ENCODE results near the gene SLC26A1.

SLC26A1 gene

GRCh38 chr4:993111-994029, at the start of gene SLC26A1:
TSS of gene SLC26A1 (minus strand) at chr4:993404. CDS start at chr4:991703, 1,701 bp downstream.
- no peak for TF ChIP-seq CTCF (IDR thresholded peaks at IDR 0.05; ENCODE audit: low read length, missing control alignments)
- DNase-seq (ENCODE audit: low read depth) = no peak
- no peak within 1 kb of the TSS for H3K4me3 ChIP-seq (replicated peaks; ENCODE audit: low read depth, low read length)

DNA sequence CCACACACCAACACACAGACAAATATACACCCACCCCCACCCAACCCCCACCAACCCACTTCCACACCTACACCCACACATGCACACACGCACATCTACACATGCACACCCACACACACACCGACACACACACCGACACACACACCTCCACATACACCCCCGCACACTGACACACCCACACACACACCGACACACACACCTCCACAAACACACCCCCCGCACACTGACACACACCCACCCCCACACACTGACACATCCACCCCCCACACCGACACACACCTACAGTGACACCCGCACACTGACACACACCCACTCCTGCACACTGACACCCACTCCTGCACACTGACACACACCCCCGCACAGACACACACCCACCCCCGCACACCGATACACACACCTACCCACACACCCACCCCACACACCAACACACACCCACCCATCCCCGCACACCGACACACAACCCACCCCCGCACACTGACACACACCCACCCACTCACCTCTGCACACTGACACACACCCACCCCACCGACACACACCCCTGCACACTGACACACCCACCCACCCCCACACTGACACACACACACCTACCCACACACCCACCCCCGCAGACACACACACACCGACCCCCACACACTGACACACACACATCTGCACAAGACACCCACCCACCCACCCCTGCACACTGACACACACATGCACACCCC, 49.3 kb upstream of the SLC26A1 start:
- no peak for DNase-seq (ENCODE audit: low read depth)
- H3K4me3 ChIP-seq (replicated peaks; ENCODE audit: low read depth, low read length) = no peak overlapping the region
- no peak for TF ChIP-seq CTCF (IDR thresholded peaks at IDR 0.05; ENCODE audit: low read length, missing control alignments)

DNA sequence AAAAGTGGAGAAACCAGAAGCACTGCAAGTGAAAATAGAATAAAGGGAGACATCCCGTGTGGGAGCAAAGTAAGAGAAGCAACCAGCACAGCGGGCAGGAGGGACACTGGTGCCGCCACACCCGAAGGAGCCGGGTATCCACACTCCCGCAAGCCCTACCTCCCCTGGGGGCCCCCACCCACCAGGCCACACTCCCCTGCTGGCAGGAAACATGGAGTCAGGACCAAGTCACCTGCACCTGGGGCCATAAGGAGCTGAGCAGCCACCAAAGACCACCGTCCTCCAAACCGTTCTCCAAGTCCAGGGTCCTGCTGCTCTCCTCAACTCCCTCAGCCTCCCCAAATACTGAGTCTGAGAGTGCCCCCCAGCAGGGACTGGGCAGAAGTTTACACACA, 48.7 kb upstream of the SLC26A1 start:
- DNase-seq (ENCODE audit: low read depth) = no peak
- H3K4me3 ChIP-seq (replicated peaks; ENCODE audit: low read depth, low read length) = peak overlapping the region; percentile 17
- no peak for TF ChIP-seq CTCF (IDR thresholded peaks at IDR 0.05; ENCODE audit: low read length, missing control alignments)

DNA sequence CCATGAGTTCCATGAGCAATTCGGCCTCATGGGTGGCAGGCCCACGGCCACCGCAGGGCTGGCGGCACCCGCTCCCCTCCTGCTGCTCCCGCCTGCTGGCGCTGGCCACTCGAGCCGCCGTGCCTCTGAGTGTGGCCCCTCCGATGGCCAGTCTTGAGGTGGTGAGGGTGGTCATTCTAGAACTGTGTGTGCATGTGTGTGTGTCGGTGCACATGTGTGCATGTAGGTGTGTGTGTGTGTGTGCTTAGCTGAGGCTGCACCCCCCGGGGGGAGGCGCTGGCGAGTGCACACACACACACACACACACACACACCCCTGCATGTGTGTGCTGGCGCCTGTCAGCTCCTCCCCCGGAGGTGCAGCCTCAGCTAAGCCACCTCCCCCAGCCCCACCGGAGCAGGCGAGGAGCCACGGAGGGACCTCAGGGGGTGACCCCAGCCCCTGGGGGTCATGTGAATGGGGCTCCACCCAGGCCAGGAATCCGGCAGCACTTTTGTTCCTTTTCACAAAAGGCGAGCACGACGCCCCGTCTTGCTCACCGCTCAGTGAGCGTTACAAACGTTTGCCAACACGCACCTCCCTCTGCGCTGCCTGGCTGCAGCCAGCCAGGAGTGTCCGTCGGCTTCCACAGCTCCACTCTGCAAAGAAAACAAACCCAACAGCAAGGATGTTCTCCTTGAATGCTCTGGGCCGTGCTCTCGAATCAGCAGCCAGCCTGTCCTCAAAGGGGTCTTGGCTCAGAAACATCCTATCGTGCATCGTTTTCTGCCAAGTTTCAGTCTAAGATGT, 48.1 kb upstream of the SLC26A1 start:
- peak overlapping the region; percentile 17 for H3K4me3 ChIP-seq (replicated peaks; ENCODE audit: low read depth, low read length)
- peak; percentile 58 for DNase-seq (ENCODE audit: low read depth)
- no peak for TF ChIP-seq CTCF (IDR thresholded peaks at IDR 0.05; ENCODE audit: low read length, missing control alignments)

DNA sequence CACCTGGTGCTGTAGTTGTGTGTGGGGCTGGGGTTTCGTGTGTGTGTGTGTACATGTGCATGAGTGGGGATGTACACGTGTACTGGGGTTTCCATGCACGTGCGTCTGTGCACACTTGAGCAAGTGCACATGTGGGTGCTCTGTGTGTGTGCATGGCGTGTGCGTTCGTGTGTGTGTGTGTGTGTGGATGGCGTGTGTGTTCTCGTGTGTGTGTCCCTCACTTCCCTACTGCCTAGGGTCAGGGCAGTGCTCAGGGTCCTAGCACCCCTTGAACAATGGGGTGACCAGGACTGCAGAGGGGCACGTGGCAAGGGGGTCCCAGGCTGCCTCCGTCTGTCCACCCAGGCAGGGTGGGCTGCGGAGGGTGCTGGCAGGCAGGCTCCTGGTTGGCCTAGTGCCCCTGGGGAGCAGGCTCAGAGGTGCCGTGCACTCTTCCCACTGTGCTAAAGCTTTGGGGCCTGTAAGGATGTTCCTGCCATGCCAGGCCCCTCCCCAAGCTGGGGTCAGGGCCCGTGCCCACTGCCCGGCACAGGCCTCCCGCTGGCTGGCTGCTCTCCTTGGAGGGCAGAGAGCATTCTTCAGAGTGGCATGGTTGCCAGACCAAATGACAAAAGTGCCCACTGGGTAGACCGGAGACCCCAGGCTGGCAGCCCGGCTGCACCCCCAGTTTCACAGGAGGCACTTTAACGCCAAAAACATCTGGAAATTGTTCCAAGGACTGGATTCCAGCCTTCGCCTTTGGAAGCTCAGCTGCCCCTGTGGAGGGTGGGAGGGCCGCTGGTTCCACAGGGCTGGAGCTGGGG, 47.3 kb upstream of the SLC26A1 start:
- TF ChIP-seq CTCF (IDR thresholded peaks at IDR 0.05; ENCODE audit: low read length, missing control alignments) = no peak
- no peak for DNase-seq (ENCODE audit: low read depth)
- H3K4me3 ChIP-seq (replicated peaks; ENCODE audit: low read depth, low read length) = no peak overlapping the region

Measured in fibroblast of pulmonary artery (primary cell).